ENCODE data around the gene DEGS2. TPM values are rescaled to one million over a fixed set of nuclear protein-coding genes. Genes with fewer than 3 reads are reported as not detected.

The DEGS2 gene
- total RNA-seq, 1 experiment from 2014 or later = 0.11 TPM

DNA sequence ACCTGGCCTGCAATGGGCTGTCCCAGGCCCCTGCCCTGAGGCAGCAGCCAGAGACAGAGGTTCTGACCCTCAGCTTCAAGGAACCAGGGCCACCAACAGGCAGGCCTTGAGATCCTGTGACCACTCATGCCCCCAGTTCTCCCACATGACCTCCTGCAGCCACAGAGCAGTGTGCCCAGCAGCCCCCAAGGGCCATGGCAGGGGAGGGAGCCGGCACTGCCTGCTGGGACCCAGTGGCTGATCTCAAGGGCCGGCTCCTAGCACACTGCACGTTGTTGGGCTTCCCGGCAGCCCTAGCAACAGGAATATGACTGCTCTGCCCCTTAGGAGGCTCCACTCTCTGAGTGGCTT is 14.8 kb downstream of the DEGS2 start:
- no peak overlapping the region for H3K27ac ChIP-seq
- H3F3A ChIP-seq (ENCODE audit: insufficient read depth, low read depth) = no peaks in the 10 kb centered on the region
- H3K27me3 ChIP-seq (ENCODE audit: insufficient read depth, low read depth) = no peaks in the 10 kb centered on the region
- no peaks in the 10 kb centered on the region for H4K20me1 ChIP-seq (ENCODE audit: insufficient read depth)
- BruUV-seq (replicated peaks) = no TSS peak
- POLR2A ChIA-PET (ENCODE audit: unreplicated experiment) = no interaction called here
- no peaks in the 10 kb centered on the region for H3K79me2 ChIP-seq (ENCODE audit: low read depth)
- CTCF ChIA-PET = no interaction called here
- H3K9me2 ChIP-seq (ENCODE audit: insufficient read depth) = no peaks in the 10 kb centered on the region
- H3K4me2 ChIP-seq = no peak overlapping the region
- H3K9me3 ChIP-seq (ENCODE audit: insufficient read depth, low read depth) = no peaks in the 10 kb centered on the region
- H3K36me3 ChIP-seq (ENCODE audit: low read depth) = no peaks in the 10 kb centered on the region
- peaks cover 18% of the 10 kb centered on the region for H3K4me1 ChIP-seq (replicated peaks; ENCODE audit: insufficient read depth)
- H3K4me3 ChIP-seq = no peak overlapping the region
- no peak overlapping the region for H2AFZ ChIP-seq
- no peak for DNase-seq
- intact Hi-C loops (cut with micrococcal nuclease; ENCODE audit: unreplicated experiment) = no loop called here
- TF ChIP-seq EZH2 (IDR thresholded peaks at IDR 0.05; ENCODE audit: low read depth) = no peak
- TF ChIP-seq, protein P1, sequence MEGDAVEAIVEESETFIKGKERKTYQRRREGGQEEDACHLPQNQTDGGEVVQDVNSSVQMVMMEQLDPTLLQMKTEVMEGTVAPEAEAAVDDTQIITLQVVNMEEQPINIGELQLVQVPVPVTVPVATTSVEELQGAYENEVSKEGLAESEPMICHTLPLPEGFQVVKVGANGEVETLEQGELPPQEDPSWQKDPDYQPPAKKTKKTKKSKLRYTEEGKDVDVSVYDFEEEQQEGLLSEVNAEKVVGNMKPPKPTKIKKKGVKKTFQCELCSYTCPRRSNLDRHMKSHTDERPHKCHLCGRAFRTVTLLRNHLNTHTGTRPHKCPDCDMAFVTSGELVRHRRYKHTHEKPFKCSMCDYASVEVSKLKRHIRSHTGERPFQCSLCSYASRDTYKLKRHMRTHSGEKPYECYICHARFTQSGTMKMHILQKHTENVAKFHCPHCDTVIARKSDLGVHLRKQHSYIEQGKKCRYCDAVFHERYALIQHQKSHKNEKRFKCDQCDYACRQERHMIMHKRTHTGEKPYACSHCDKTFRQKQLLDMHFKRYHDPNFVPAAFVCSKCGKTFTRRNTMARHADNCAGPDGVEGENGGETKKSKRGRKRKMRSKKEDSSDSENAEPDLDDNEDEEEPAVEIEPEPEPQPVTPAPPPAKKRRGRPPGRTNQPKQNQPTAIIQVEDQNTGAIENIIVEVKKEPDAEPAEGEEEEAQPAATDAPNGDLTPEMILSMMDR (conservative IDR thresholded peaks at IDR 0.05) = no peak

DNA sequence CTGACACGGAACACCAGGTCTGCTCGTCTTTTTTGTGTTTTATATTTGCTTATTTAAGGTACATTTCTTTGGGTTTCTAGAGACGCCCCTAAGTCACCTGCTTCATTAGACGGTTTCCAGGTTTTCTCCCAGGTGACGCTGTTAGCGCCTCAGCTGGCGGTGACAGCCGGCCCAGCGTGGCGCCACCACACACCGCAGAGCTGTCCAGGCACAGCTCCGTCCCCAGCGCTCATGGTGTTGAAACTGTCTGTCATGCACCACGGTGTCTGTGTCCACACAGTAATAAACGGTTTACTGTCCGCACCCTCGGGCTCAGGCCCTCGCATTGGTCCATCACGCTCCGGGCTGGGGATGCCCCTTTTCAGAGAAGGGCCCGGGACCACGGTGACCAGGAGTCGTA is 15.5 kb downstream of the DEGS2 start:
- Histone ChIP-seq H3K36me3 (ENCODE audit: low read depth) (no peaks in the 10 kb centered on the region), H3K4me2 (no peak overlapping the region), H3K79me2 (ENCODE audit: low read depth) (no peaks in the 10 kb centered on the region), H3K9me3 (ENCODE audit: insufficient read depth, low read depth) (no peaks in the 10 kb centered on the region), H3K4me1 (replicated peaks; ENCODE audit: insufficient read depth) (peaks cover 18% of the 10 kb centered on the region), H3F3A (ENCODE audit: insufficient read depth, low read depth) (no peaks in the 10 kb centered on the region), H2AFZ (no peak overlapping the region), H3K27ac (no peak overlapping the region), H4K20me1 (ENCODE audit: insufficient read depth) (no peaks in the 10 kb centered on the region), H3K27me3 (ENCODE audit: insufficient read depth, low read depth) (no peaks in the 10 kb centered on the region), H3K9me2 (ENCODE audit: insufficient read depth) (no peaks in the 10 kb centered on the region), H3K4me3 (no peak overlapping the region)
- CTCF ChIA-PET = no interaction called here
- intact Hi-C loops (cut with micrococcal nuclease; ENCODE audit: unreplicated experiment) = no loop called here
- POLR2A ChIA-PET (ENCODE audit: unreplicated experiment) = no interaction called here
- DNase-seq = no peak
- BruUV-seq (replicated peaks) = no TSS peak
- TF ChIP-seq EZH2 (IDR thresholded peaks at IDR 0.05; ENCODE audit: low read depth) = no peak
- TF ChIP-seq, protein P1 (conservative IDR thresholded peaks at IDR 0.05) = no peak

DNA sequence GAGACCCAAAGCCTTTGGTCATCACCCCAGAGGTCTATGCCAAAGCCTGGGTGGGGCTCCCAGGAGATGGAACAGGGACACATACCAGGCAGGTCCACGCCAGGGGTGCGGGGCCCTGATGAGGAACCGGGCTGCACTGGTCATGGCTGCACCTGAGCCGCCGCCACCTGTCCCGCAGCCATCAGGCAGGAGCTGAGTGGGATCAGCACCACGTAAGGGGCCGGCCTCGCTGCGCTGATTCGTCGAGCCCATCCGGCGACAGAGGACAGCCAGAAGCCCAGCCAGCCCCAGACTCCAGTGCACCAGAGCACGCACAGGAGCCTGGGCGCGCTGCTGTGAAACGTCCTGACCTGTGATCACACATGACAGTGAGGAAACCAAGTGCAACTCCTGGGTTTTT is 15.9 kb downstream of the DEGS2 start:
- Histone ChIP-seq H3K36me3 (ENCODE audit: low read depth) (no peaks in the 10 kb centered on the region), H2AFZ (no peak overlapping the region), H3K27me3 (ENCODE audit: insufficient read depth, low read depth) (no peaks in the 10 kb centered on the region), H3K9me3 (ENCODE audit: insufficient read depth, low read depth) (no peaks in the 10 kb centered on the region), H3K4me2 (no peak overlapping the region), H3K79me2 (ENCODE audit: low read depth) (no peaks in the 10 kb centered on the region), H3F3A (ENCODE audit: insufficient read depth, low read depth) (no peaks in the 10 kb centered on the region), H3K4me3 (no peak overlapping the region), H3K4me1 (replicated peaks; ENCODE audit: insufficient read depth) (peaks cover 18% of the 10 kb centered on the region), H3K27ac (no peak overlapping the region), H4K20me1 (ENCODE audit: insufficient read depth) (no peaks in the 10 kb centered on the region), H3K9me2 (ENCODE audit: insufficient read depth) (no peaks in the 10 kb centered on the region)
- POLR2A ChIA-PET (ENCODE audit: unreplicated experiment) = no interaction called here
- intact Hi-C loops (cut with micrococcal nuclease; ENCODE audit: unreplicated experiment) = no loop called here
- BruUV-seq (replicated peaks) = no TSS peak
- CTCF ChIA-PET = no interaction called here
- TF ChIP-seq, protein P1 (conservative IDR thresholded peaks at IDR 0.05) = no peak
- TF ChIP-seq EZH2 (IDR thresholded peaks at IDR 0.05; ENCODE audit: low read depth) = no peak
- no peak for DNase-seq
